HG02840 (cell line): ENCODE measurements around the gene MYO7B.
"Not testable (repeated sequence)": the region's sequence is repeated elsewhere in the genome, so short reads cannot be mapped to it uniquely, and the experiment has no call there.

Experiments used
- ATAC-seq: cut with Tn5 transposase; IDR thresholded peaks from one replicate; pipeline ENCODE4 v1.9.1; 2021; ENCODE audit warnings: mild to moderate bottlenecking, moderate library complexity, moderate number of reproducible peaks; ENCODE audit not compliant: unreplicated experiment, low FRiP score

Gene MYO7B

DNA sequence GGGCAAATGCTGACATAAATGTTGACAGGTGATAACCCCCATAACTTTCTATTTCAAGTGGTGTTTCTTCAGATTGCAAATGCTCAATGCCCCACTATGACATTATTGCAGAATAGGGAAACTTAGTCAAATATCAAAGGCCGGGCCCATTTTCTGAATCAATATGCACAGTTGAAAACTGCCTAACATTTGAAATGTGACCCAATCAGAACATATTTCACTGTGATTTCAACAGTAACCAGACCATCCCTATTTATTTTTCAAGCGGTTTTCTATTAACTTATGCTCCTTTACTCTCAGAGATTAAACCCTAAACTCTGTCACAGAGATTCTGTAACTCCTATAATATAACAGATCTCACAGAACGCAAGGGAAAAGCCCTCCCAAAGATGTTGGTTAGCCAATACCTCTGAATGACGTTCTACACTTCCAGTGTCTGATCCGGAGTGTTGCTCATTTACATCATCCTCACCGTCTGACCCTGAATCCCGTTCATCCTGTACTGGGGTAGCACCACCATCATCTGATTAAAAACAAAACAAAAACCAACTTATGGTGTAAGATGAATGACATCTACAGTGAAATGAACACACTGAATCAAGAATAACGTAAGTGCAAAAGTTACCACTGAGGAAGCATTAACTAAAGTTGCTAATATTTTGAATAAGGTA lies 12.1 kb upstream of the MYO7B start:
- ATAC-seq = no peak

DNA sequence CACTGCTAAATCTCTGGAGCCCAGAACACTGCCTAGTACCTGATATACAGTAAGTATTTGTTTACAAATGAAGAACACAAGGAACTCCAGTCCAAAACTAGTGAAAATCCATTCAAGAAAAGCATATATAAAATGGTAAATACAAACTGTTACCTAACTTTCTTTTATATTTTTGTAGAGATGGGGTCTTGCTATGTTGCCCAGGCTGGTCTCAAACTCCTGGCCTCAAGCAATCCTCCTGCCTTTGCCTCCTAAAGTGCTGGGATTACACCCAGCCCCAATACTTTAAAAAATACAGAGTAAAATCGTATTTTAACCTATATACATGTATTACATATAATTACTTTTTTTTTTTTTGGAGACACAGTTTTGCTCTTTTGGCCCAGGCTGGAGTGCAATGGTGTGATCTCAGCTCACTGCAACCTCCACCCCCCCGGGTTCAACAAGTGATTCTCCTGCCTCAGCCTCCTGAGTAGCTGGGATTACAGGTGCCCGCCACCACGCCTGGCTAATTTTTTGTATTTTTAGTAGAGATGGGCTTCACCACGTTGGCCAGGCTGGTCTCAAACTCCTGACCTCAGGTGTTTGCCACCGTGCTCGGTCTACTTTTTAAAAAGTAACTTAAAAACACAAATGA lies 11.2 kb upstream of the MYO7B start:
- ATAC-seq = not testable (repeated sequence)

DNA sequence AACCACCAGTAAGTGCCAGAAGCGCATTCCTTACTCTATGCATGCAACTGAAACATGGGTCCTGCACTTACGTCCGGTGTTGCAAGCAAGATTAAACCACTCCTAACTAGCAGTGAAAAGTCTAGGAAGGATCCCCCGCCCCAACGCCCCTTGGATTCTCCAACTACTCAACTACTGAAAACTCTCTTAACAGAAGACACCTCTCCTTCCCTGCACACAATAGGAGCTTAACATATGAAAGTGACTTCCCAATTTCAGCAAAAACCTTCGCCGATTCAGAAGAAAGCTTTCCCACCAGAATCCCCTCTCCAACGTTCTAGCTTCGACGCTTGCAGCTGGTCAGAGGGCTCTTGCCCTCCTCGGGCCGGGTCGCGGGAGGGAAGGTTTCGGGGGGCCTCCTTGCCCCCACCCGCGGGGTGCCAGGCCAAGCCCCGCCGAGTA lies 9.8 kb upstream of the MYO7B start:
- ATAC-seq = no peak

DNA sequence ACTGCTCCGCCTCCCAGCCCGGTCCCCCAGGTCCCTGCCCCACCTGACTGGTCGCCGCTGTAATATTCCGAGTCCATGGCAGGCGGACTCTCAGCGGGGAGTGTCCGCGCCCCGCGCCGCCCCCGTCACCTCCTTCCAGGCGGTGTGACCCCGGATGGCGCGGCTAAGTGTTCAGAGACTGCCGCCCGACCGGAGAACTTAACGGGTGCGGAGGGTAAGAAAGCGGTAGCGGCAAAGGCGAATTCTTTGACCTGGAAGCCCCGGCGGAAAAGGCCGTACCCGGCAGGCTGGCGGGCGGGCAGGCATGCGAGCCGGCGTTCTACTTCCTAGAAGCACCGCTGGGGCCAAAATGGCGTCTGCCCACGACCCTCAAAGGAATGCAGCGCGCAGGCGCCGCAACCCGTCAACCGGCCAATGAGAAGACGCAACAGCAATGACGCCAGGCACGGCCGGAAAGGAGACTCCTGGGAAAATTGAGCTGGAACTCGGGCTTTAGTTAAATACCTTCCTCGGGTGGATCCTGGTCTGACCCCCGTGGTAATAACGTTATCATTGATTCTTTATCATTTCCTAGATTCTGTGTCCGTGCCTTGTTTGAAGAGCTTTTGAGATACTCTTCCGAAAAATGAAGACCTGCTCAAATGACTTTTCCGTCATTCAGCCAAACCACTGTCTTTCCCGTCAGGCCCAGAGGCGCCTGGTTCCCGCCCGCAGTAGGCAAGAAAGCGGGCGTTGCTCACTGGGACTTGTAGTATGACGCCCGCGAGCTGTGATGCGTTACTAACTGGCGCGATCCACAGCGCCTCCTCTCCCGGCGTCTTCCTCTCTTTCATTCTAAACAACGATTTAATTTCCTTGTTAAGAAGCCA lies 9.1 kb upstream of the MYO7B start, which contains the start of gene IWS1:
TSS of gene IWS1 (minus strand) at position 358 of the 869 bp plus-strand sequence. CDS start at position 77, 281 bp downstream.
- ATAC-seq = peak; percentile 90

DNA sequence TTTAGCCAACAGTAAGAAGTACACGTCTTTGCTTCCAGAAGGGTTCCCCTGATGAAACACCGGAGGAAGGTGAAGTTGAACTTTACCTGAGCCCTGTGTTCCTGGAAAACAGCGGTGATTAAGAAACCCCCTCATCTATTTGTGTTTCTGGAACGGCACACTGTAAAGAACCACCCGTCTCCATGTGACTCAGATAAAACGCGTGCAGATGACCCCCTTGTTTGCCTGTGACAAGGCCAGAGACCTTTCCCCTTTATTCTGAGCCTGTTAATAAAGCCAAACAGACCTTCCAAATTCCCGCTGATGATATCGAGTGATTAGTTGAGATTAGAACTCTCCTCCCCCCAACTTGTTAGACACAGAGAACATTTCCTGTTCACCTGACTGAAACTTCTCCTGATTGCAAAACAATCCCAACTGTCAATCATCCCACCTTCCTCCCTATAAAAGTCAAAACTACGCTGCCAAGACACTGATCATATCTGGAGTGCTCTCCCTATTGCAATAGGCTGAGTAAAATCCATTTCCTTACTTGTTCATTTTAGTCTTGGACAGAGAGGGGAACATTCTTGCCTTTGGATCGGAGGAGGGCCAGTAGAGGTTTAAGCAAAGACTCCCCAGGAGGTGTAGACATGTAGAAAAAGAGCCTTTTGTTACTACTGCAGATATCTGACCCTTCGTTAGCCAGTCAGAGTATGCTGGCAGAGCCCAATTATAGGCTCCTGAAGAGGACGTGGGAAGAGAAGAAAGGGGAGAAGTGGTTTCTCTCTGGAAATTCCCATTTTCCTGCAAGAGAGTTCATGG lies 8.3 kb upstream of the MYO7B start:
- peak; percentile 6 for ATAC-seq

DNA sequence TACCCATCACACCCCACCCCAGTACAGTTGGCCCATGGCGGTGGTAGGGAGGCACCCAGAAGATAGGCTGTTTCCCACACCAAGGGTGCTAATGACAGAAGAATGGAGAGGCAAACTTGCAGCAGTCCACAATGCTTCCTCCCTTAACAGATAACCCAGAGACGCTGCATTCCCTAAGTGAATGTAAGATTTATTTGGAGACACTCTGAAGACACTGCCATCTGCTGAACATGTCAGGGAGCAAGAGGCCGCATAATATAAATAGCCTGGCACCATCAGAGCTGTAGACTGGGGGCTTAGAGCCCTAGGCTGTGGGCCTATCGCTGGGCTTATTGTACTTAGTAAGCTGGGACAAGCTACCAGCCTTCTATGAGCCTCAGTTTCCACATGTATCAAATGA lies 7.0 kb upstream of the MYO7B start:
- ATAC-seq = no peak

DNA sequence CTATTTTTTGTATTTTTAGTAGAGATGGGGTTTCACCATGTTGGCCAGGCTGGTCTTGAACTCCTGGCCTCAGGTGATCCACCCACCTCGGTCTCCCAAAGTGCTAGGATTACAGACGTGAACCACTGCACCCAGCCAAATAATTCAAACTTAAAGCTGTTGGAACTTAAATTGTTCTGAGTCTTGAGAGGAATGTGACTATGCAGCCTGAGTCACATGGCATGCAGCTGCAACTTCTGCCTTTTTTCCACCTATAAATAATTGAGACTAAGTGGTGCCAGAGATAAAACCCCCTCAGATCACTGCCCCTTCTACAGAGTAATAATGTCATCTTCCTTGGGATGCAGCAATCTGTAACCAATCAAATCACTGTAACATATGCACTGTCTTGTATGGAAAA lies 6.1 kb upstream of the MYO7B start:
- not testable (repeated sequence) for ATAC-seq

DNA sequence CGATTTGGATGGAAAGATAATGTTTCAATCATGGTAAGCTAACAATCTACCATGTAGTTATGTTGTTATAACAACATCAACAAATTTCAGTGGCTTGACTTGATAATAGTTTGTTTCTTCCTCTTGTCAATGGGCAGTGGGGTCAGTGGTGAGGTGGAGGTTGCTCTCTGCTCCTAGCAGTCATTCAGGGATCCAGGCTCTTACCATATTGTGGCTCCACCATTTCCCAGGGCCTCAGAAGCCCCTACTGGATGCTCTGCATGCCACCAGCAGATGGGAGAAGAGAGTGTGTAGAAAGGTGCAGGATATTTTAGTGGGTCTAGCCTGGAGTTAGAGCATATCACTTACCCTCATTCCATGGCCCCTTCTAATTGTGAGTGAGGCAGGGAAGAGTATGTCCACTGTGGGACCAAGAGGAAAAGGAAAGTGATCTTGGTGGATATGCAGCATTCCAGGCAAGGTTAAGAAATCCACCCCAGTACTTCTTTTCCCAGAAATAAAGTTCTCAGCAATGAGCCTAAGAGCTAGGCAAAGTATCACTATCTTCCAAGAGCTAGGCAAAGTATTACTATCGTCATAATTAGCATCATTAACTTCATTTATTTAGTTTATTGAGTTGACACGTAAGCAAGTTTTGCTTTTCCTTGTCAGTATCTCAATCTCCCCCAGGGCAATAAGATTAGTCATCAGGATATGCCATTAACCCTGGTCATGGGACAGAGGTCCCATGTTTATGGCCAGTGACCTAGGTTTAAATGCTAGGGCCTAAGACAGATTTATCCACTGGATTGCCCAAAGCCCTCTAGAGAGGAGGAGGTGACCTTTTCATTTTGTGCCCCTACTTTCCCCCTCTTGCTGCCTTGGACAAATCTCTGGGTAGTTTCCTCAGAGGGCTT lies 5.0 kb upstream of the MYO7B start:
- no peak for ATAC-seq

DNA sequence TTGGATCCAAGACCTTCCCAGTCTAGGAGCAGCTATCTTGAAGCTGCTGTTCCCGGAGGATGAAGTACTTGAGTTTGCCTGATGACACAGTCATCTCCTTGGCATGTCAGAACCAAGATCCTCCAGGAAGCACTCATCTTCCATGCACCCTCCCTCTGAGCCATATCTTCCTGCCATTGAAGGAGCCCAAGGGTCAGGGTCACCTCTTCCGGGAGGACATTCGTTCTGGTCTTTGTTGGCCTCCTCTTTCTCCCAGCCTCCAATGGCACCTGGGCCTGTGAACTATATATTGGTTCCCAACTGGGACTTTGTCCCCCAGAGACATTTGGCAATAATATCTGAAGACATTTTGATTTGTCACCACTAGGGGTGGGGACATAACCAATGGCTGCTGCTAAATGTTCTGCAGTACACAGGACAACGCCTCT lies 4.2 kb upstream of the MYO7B start:
- ATAC-seq = no peak

DNA sequence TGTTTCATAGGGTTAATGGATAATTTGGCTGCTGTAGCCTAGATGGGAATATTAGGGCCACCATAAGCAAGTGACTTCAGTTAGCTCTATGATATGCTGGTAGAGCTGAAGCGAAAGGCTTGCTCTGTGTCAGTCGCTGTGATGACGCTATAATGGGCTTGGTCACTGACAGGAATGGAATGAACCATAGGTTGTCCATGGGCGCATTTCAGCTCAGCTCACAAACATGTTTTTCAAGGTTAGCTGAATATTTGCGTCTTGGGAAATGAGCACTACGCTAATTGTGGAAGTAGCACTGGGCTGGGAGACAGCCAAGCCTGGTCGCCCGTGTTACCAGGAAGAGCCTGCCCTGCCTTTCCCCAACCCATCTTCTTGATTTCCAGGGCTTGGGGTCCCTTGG lies 3.2 kb upstream of the MYO7B start:
- ATAC-seq = no peak

DNA sequence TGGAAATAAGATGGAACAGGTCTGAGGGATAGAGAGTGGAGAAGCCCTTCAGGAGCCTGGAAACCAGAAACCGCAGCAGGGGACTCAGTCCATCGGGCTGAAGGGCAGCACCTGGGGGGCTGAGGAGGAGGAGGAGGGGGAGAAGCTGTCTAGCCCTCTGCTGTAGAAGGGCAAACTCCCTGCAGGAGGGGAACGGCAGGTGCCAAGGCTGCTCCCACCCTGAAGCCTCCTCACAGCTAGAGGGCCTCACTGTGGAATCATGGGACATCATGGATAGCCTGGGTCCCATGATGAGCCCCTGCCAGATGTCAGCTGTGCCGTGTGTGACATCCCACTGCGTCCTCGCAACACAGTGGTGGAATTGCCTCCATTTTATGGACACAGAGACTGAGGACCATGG lies 435 bp downstream of the MYO7B start:
- no peak for ATAC-seq

DNA sequence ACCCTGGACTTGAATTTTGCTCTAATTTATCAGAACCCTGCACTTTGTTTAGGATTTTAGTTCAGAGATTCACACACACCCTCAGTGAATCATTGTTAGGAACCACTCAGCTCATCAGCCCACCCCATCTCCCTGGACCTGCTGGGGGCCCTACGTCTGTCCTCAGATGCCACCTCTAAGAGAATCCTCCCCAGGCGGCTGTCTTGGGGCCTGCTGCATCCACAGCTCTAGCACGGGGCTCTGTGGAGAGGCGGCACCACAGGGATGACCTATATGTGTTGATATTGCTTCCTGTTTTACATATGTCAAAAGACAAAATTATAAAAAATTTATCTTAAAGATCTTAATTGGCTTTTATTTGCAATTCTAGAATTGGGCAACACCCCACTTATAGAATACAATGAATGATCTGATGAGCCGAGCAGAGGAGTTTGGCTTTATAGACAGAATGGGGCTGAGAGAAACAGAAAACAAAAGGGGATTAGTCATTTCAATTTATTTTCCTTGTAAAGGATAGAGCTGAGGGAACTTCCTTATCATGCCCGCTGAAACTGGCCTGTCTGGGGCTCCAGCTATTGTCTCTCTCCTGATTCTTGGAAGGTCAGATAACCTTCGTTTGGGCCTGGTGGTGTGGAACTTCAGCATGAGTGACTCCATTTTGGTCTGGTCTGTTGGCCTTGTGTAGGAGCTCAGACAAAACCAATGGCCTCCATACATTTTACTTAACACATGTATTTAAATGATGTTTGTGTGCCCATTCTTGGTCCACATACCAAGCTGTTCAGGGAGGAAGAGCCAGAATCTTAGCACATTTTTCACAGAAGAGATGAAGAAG lies 1.4 kb downstream of the MYO7B start:
- no peak for ATAC-seq

DNA sequence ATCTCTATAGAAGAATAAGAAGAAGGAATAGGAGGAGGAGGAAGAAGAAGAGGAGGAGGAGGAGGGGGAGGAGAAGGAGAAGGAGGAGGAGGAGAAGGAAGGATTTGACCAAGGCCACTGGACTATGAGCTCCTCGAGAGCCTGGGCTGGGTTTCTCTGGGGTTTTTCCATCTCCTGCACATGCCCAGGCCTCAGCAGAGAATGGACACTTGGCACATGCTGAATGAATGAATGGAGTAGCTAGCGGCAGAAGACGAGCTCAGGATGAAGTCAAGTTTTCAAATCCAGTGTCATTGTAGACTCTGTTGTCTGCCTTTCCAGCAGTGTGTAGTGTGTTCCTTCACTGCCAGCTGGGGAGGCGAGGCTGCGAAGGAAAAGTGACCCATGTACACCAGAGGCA lies 2.2 kb downstream of the MYO7B start:
- ATAC-seq = no peak

DNA sequence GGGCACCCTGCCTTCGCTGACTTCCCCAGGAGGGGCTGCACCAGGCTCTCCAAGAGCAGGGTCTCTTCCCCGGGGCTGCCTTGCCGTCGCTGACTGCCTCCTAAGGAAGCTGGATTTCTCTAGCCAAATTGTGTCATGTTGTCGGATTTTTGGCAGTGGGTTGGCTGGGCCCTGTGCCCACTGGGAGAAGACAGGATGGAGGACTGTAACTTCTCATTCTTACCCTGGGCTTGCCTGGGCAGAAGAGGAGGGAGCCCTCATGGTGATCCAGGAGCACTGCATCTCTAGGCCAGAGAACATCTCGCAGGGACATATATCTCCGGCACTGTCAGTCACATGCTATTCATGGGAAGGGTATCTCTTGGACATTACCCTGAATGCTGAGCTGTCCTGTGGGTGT lies 6.3 kb downstream of the MYO7B start:
- no peak for ATAC-seq

DNA sequence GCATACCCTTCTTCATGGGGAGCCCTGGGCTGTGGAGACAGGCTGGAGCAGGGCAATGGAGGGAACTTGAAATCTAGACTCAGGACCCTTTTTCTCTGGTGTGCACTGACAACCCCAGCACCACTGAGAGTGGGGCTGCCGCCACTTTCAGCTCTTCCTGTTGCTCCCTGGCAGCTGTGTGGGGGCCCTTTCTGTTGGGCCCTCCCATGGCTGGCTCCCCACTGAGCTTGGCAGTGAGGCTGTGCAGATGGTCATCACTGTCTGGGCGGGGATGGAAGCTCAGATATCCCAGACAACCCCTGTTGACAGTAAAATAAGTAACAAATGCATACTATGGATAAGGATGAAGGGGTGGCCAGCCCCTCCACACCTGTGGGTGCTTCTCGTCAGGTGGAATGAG lies 6.7 kb downstream of the MYO7B start:
- ATAC-seq = no peak

DNA sequence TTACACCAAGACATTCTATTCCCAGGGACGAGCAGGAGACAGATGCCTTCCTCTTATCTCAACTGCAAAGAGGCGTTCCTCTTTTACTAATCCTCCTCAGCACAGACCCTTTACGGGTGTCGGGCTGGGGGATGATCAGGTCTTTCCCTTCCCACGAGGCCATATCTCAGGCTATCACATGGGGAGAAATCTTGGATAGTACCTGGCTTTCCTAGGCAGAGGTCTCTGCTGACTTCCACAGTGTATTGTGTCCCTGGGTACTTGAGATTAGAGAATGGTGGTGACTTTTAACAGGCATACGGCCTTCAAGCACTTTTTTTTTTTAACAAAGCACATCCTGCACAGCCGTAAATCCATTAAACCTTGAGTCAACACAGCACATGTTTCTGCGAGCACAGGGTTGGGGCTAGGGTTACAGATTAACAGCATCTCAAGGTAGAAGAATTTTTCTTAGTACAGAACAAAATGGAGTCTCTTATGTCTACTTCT lies 7.6 kb downstream of the MYO7B start:
- ATAC-seq = not testable (repeated sequence)

DNA sequence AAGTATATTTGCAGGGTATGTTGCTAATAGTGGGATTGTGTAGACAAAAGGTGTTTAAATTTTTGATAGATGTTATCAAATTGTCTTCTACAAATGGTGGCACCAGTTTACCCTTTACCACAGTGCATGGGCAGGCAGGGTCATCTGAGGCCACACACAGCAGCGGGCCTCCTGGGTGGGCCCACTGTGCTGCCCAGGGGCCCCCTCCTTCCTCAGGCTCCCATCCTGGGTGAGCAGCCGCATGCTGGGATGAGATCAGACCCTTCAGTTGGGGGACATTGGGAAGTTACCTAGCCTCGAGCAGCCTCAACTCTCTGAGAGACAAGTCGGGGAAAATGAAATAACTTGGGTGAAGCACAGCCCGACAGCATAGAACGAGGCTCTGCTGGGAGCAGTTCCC lies 9.7 kb downstream of the MYO7B start:
- ATAC-seq = no peak

DNA sequence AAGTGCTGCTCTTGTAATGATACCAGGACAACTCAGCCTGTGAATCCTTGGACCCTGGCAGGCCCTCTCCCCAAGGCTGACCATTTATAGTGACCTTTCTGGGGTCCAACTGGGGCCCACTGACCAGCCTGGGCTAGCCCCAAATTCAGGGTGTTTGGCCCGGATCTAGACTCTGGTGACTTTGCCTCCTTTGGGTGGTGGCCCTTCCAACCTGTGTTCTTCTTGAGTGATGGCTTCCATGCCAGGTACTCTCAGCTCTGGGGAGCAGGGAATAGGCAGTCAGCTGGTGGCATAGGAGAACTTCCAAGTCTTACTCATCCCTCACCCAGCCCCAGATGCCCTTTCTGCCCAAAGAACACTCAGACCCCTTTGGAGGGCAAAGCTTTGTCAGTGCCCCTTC lies 10.3 kb downstream of the MYO7B start:
- no peak for ATAC-seq
